GM12878 (cell line): ENCODE results near the gene RAET1G. TPM values are rescaled to one million over a fixed set of nuclear protein-coding genes. Genes with fewer than 3 reads are reported as not detected.

Experiments
- ATAC-seq: fragments of 200-7000 bp; cut with Tn5 transposase; 3 replicates; pipeline ENCODE4 v1.9.1; 2020; ENCODE audit warnings: mild to moderate bottlenecking, moderate library complexity
- BruUV-seq: library from RNA; stranded (reverse); fragments of 400-500 nt; replicated peaks from 2 replicates; lab custom pipeline; 2021; lab: Mats Ljungman, UMichigan
- CTCF ChIA-PET: fragments of 300-600 bp; sonication (Branson Sonifier 250); formaldehyde crosslinking; extraction: SDS; loops from one replicate; lab custom pipeline; 2021; ENCODE audit warnings: inconsistent platforms; lab: Yijun Ruan, JAX
- POLR2A ChIA-PET: fragments of 350-600 bp; formaldehyde crosslinking; extraction: SDS; loops from one replicate; lab custom pipeline; 2021; ENCODE audit warnings: inconsistent platforms; lab: Charles Lee
- RAD21 ChIA-PET: fragments of 300-600 bp; sonication (Branson Sonifier 250); formaldehyde crosslinking; loops from one replicate; lab custom pipeline; 2023; ENCODE audit warnings: antibody characterized with exemption; ENCODE audit not compliant: unreplicated experiment; lab: Charles Lee
- SMC1A ChIA-PET: fragments of 300-600 bp; sonication (Branson Sonifier 250); formaldehyde crosslinking; loops from one replicate; lab custom pipeline; 2023; ENCODE audit not compliant: unreplicated experiment, uncharacterized antibody; lab: Charles Lee
- DNase-seq: peaks from one replicate; pipeline ENCODE4 v3.0.0-alpha.2; 2011; ENCODE audit warnings: low read depth, low spot score
- FAIRE-seq: peaks from 3 replicates; lab custom pipeline; 2011; peaks lifted over from hg19 to GRCh38; lab: Jason Lieb, UNC
- H2AFZ ChIP-seq: 2 replicates; pipeline ENCODE4 v1.6.0; 2011; ENCODE audit warnings: low read depth, low read length, control low read depth; ENCODE audit not compliant: control insufficient read depth
- H3K27ac ChIP-seq: 2 replicates; pipeline ENCODE4 v1.5.1; 2011; ENCODE audit warnings: control low read depth; ENCODE audit not compliant: control insufficient read depth, insufficient read depth
- H3K27me3 ChIP-seq, 2 experiments: replicated peaks in 1 of 2; 2 replicates each; pipeline versions ENCODE4 v1.6.0 to v1.6.1; 2011; ENCODE audit warnings: low read length in 1 of 2; ENCODE audit not compliant: control insufficient read depth in 2 of 2, insufficient read depth in 2 of 2
- H3K36me3 ChIP-seq, 2 experiments: 2 replicates each; pipeline ENCODE4 v1.5.1; 2011; ENCODE audit warnings: low read length in 1 of 2; ENCODE audit not compliant: control insufficient read depth in 2 of 2, insufficient read depth in 2 of 2
- H3K4me1 ChIP-seq: 2 replicates; pipeline ENCODE4 v1.6.1; 2011; ENCODE audit warnings: mild to moderate bottlenecking, low read length, moderate library complexity, mixed read lengths; ENCODE audit not compliant: control insufficient read depth, insufficient read depth
- H3K4me2 ChIP-seq: 2 replicates; pipeline ENCODE4 v1.6.0; 2011; ENCODE audit warnings: control low read depth; ENCODE audit not compliant: control insufficient read depth, insufficient read depth
- H3K4me3 ChIP-seq: fragments of 200-600 bp; sonication (generic); 2 replicates; pipeline ENCODE4 v1.5.1; 2016
- H3K79me2 ChIP-seq: 2 replicates; pipeline ENCODE4 v1.6.0; 2011; ENCODE audit warnings: low read length; ENCODE audit not compliant: control insufficient read depth, insufficient read depth
- H3K9ac ChIP-seq: 2 replicates; pipeline ENCODE4 v1.8.0; 2011; ENCODE audit warnings: low read length, control low read depth, mixed read lengths; ENCODE audit not compliant: control insufficient read depth, insufficient read depth
- H3K9me3 ChIP-seq: replicated peaks from 3 replicates; pipeline ENCODE4 v1.5.1; 2011; ENCODE audit warnings: mild to moderate bottlenecking, low read length; ENCODE audit not compliant: control insufficient read depth, insufficient read depth
- H4K20me1 ChIP-seq: 2 replicates; pipeline ENCODE4 v1.6.0; 2011; ENCODE audit not compliant: control insufficient read depth, insufficient read depth
- BRCA1 ChIP-seq: IDR thresholded peaks from 2 replicates; pipeline ENCODE4 v1.6.1; 2011; ENCODE audit warnings: low read depth, low read length, improper control_type of control experiment
- CBX3 ChIP-seq: fragments of 200-600 bp; sonication (generic); IDR thresholded peaks from 2 replicates; pipeline ENCODE4 v1.6.1; 2016; ENCODE audit warnings: low read depth, borderline replicate concordance
- IRF3 ChIP-seq: fragments of 450-650 bp; IDR thresholded peaks from 2 replicates; pipeline ENCODE4 v1.6.1; 2014; ENCODE audit warnings: mild to moderate bottlenecking
- PRDM15 ChIP-seq: fragments of 450-650 bp; formaldehyde crosslinking; IDR thresholded peaks from 2 replicates; pipeline ENCODE4 v1.4.0; 2020; ENCODE audit warnings: mild to moderate bottlenecking, moderate library complexity
- RAD21 ChIP-seq: IDR thresholded peaks from 2 replicates; pipeline ENCODE4 v1.6.1; 2011; ENCODE audit warnings: mild to moderate bottlenecking, low read depth, low read length, moderate library complexity; ENCODE audit not compliant: insufficient read depth
- RAD51 ChIP-seq: fragments of 450-650 bp; IDR thresholded peaks from 2 replicates; pipeline ENCODE4 v1.6.1; 2016; ENCODE audit warnings: moderate library complexity, mild to moderate bottlenecking, inconsistent platforms
- TCF7 ChIP-seq: IDR thresholded peaks from 2 replicates; pipeline ENCODE4 v1.6.1; 2014; ENCODE audit warnings: antibody characterized with exemption, borderline replicate concordance
- ZBED1 ChIP-seq: IDR thresholded peaks from 2 replicates; pipeline ENCODE4 v1.6.1; 2016; ENCODE audit warnings: borderline replicate concordance
- ZNF622 ChIP-seq: fragments of 450-650 bp; IDR thresholded peaks from 2 replicates; pipeline ENCODE4 v1.6.1; 2017; ENCODE audit warnings: mild to moderate bottlenecking, inconsistent platforms
- WGBS: methylation state at CpG from one replicate; pipeline ENCODE4 v1.1.6; 2016; ENCODE audit warnings: low lambda C conversion rate; ENCODE audit not compliant: insufficient replicate concordance, insufficient coverage; ENCODE audit errors: missing lambda C conversion rate; 5-methylcytosine and 5-hydroxymethylcytosine counted together
- in situ Hi-C: fragments of 300-500 bp; cut with MboI; formaldehyde crosslinking; loops from 9 replicates; pipeline ENCODE4 v1.14.3; 2018; ENCODE audit warnings: mixed read lengths
- intact Hi-C: fragments of 100-400 bp; cut with micrococcal nuclease; formaldehyde crosslinking; loops from one replicate; pipeline ENCODE4 v1.14.2; 2022; ENCODE audit not compliant: unreplicated experiment
- polyA plus RNA-seq, 11 experiments: library from polyadenylated mRNA; depleted of rRNA in 4 of 11; unstranded in 6 of 11; stranded (reverse) in 5 of 11; fragments of >200 nt; fragmentation: Nextera tagmentation in 4 of 11; fragmentation: Illumina TruSeq in 1 of 11; extraction: Ambion mirVana in 4 of 11; extraction: Trizol in 1 of 11; gene quantifications; 1 replicate in 1 of 11; 2 replicates in 10 of 11; pipeline versions ENCODE4 v1.2.1 to v1.2.3, GENCODE V29; 2011 to 2016; ENCODE audit warnings: inconsistent platforms in 2 of 11, missing spikeins in 2 of 11, low read depth in 1 of 11
- total RNA-seq, 4 experiments: library from RNA; depleted of rRNA in 3 of 4; stranded (reverse); fragments of >200 nt in 3 of 4; fragmentation: Illumina TruSeq in 1 of 4; extraction: Trizol in 1 of 4; gene quantifications; 2 replicates each; pipeline versions ENCODE4 v1.2.1 to v1.2.3, GENCODE V29; 2013 to 2021

Gene RAET1G
- total and polyA plus RNA-seq, 10 of the 15 experiments (the other 5 are each of a cell fraction or from before 2014, with no cell fraction given): not detected

GRCh38 chr6:149918151-149918905 lies 4.6 kb downstream of the RAET1G start:
- whole genome bisulfite sequencing: 19% methylated on average over 6 of the region's 6 CpGs
- FAIRE-seq: no peak
- peaks cover 2 to 6% of the 10 kb centered on the region in 2 experiments for H3K27me3 ChIP-seq
- no peaks in the 10 kb centered on the region for H3K79me2 ChIP-seq
- no peak overlapping the region for H3K4me2 ChIP-seq
- no peaks in the 10 kb centered on the region for H3K4me1 ChIP-seq
- ChIA-PET RAD21 (no interaction called here), POLR2A (no interaction called here), CTCF (no interaction called here), SMC1A (no interaction called here)
- no peak overlapping the region for H3K9ac ChIP-seq
- DNase-seq: no peak
- no peaks in the 10 kb centered on the region; the same call in 1 of the 2 replicates for H4K20me1 ChIP-seq
- ATAC-seq: no peak
- no TSS peak for BruUV-seq
- in situ Hi-C loops: no loop called here
- intact Hi-C loops: no loop called here
- no peak overlapping the region for H2AFZ ChIP-seq
- H3K4me3 ChIP-seq: no peak overlapping the region
- no peaks in the 10 kb centered on the region; the same call in 2 of the 3 replicates for H3K9me3 ChIP-seq
- TF ChIP-seq PRDM15 (CRISPR knock-in tag) (no peak), CBX3 (no peak), BRCA1 (no peak), ZBED1 (no peak), TCF7 (no peak), RAD51 (no peak), RAD21 (no peak), IRF3 (no peak), ZNF622 (no peak)
- H3K36me3 ChIP-seq: no peaks in the 10 kb centered on the region
- H3K27ac ChIP-seq: no peak overlapping the region
